ENCODE data around the gene PIK3R5. TPM values are rescaled to one million over a fixed set of nuclear protein-coding genes. Genes with fewer than 3 reads are reported as not detected.

Gene PIK3R5
- total and polyA plus RNA-seq, 2 donors from 2014 or later: 0.45 to 19.1 TPM

GRCh38 chr17:8935191-8935590 lies 30.3 kb downstream of the PIK3R5 start:
- no peaks in the 10 kb centered on the region for H3K36me3 ChIP-seq (ENCODE audit: control insufficient read depth in 2 of 3, insufficient read depth in 3 of 3, low read length in 3 of 3)
- FAIRE-seq: no peak
- no peak overlapping the region for H3K27ac ChIP-seq (ENCODE audit: low read depth in 2 of 2, low read length in 2 of 2)
- DNase-seq: no peak
- intact Hi-C loops (cut with DNase I): no loop called here
- H3K4me3 ChIP-seq (ENCODE audit: low read length in 3 of 3): no peak overlapping the region
- no peaks in the 10 kb centered on the region for H3K27me3 ChIP-seq (ENCODE audit: control insufficient read depth, insufficient read depth, low read length)
- no peaks in the 10 kb centered on the region for H3K9me3 ChIP-seq (ENCODE audit: control insufficient read depth in 2 of 3, insufficient read depth in 1 of 3, low read length in 3 of 3)
- no peak overlapping the region for H3K9ac ChIP-seq (ENCODE audit: low read length in 3 of 3)
- H3K4me1 ChIP-seq (ENCODE audit: control insufficient read depth in 2 of 3, insufficient read depth in 2 of 3, low read depth in 1 of 3, low read length in 3 of 3): no peaks in the 10 kb centered on the region
- TF ChIP-seq CTCF (IDR thresholded peaks at IDR 0.05; ENCODE audit: borderline replicate concordance, extremely low read depth, insufficient read depth): no peak

GRCh38 chr17:8934346-8934745 lies 31.2 kb downstream of the PIK3R5 start:
- no peaks in the 10 kb centered on the region for H3K27me3 ChIP-seq (ENCODE audit: control insufficient read depth, insufficient read depth, low read length)
- peaks cover 0 to 6% (median 4%) of the 10 kb centered on the region in 3 donors for H3K9me3 ChIP-seq (ENCODE audit: control insufficient read depth in 2 of 3, insufficient read depth in 1 of 3, low read length in 3 of 3)
- no peaks in the 10 kb centered on the region for H3K4me1 ChIP-seq (ENCODE audit: control insufficient read depth in 2 of 3, insufficient read depth in 2 of 3, low read depth in 1 of 3, low read length in 3 of 3)
- DNase-seq (no peak), FAIRE-seq (no peak)
- no peak overlapping the region for H3K9ac ChIP-seq (ENCODE audit: low read length in 3 of 3)
- H3K27ac ChIP-seq (ENCODE audit: low read depth in 2 of 2, low read length in 2 of 2): no peak overlapping the region
- no peak overlapping the region for H3K4me3 ChIP-seq (ENCODE audit: low read length in 3 of 3)
- no peak for TF ChIP-seq CTCF (IDR thresholded peaks at IDR 0.05; ENCODE audit: borderline replicate concordance, extremely low read depth, insufficient read depth)
- intact Hi-C loops (cut with DNase I): no loop called here
- no peaks in the 10 kb centered on the region for H3K36me3 ChIP-seq (ENCODE audit: control insufficient read depth in 2 of 3, insufficient read depth in 3 of 3, low read length in 3 of 3)

GRCh38 chr17:8930649-8931048 lies 34.9 kb downstream of the PIK3R5 start:
- Histone ChIP-seq H3K36me3 (ENCODE audit: control insufficient read depth in 2 of 3, insufficient read depth in 3 of 3, low read length in 3 of 3) (no peaks in the 10 kb centered on the region), H3K9ac (ENCODE audit: low read length in 3 of 3) (no peak overlapping the region), H3K27ac (ENCODE audit: low read depth in 2 of 2, low read length in 2 of 2) (no peak overlapping the region), H3K27me3 (ENCODE audit: control insufficient read depth, insufficient read depth, low read length) (no peaks in the 10 kb centered on the region), H3K4me3 (ENCODE audit: low read length in 3 of 3) (no peak overlapping the region), H3K9me3 (ENCODE audit: control insufficient read depth in 2 of 3, insufficient read depth in 1 of 3, low read length in 3 of 3) (peaks cover 0 to 21% (median 8%) of the 10 kb centered on the region in 3 donors), H3K4me1 (ENCODE audit: control insufficient read depth in 2 of 3, insufficient read depth in 2 of 3, low read depth in 1 of 3, low read length in 3 of 3) (no peaks in the 10 kb centered on the region)
- intact Hi-C loops (cut with DNase I): no loop called here
- no peak for TF ChIP-seq CTCF (IDR thresholded peaks at IDR 0.05; ENCODE audit: borderline replicate concordance, extremely low read depth, insufficient read depth)
- DNase-seq: no peak
- no peak for FAIRE-seq

- H3K36me3 ChIP-seq (ENCODE audit: control insufficient read depth in 2 of 3, insufficient read depth in 3 of 3, low read length in 3 of 3): no peaks in the 10 kb centered on the region
- no peaks in the 10 kb centered on the region for H3K4me1 ChIP-seq (ENCODE audit: control insufficient read depth in 2 of 3, insufficient read depth in 2 of 3, low read depth in 1 of 3, low read length in 3 of 3)
- H3K9me3 ChIP-seq (ENCODE audit: control insufficient read depth in 2 of 3, insufficient read depth in 1 of 3, low read length in 3 of 3): peaks cover 0 to 21% (median 8%) of the 10 kb centered on the region in 3 donors
- no peaks in the 10 kb centered on the region for H3K27me3 ChIP-seq (ENCODE audit: control insufficient read depth, insufficient read depth, low read length)
- no peak overlapping the region for H3K9ac ChIP-seq (ENCODE audit: low read length in 3 of 3)
- intact Hi-C loops (cut with DNase I): no loop called here
- FAIRE-seq (no peak), DNase-seq (no peak)
- no peak overlapping the region for H3K27ac ChIP-seq (ENCODE audit: low read depth in 2 of 2, low read length in 2 of 2)
- TF ChIP-seq CTCF (IDR thresholded peaks at IDR 0.05; ENCODE audit: borderline replicate concordance, extremely low read depth, insufficient read depth): no peak
- H3K4me3 ChIP-seq (ENCODE audit: low read length in 3 of 3): no peak overlapping the region
Measured at GRCh38 chr17:8928347-8928746, 37.2 kb downstream of the PIK3R5 start.
